ENCODE data around the gene ARRDC5. TPM values are rescaled to one million over a fixed set of nuclear protein-coding genes. Genes with fewer than 3 reads are reported as not detected.

The ARRDC5 gene
- polyA plus RNA-seq, 3 donors = 0.46 to 3.9 (median 1.0) TPM

- no peak overlapping the region for H2AFZ ChIP-seq (ENCODE audit: insufficient read depth, low read depth, low read length, poor library complexity, severe bottlenecking)
- no peaks in the 10 kb centered on the region for H3K27me3 ChIP-seq (ENCODE audit: control insufficient read depth in 2 of 2, insufficient read depth in 2 of 2, low read length in 2 of 2)
- intact Hi-C loops (cut with micrococcal nuclease) = loop anchor here (5.0 kb wide), 2 partner anchors 39 to 44 kb away; no protein-coding TSS in a partner anchor
- Mint-ChIP-seq H3K27ac (peak overlapping the region in 5 of 7 donors; percentile 30 to 94 (median 69)), H3K27me3 (ENCODE audit: low read depth in 3 of 3) (no peaks in the 10 kb centered on the region), H3K4me3 (no peak overlapping the region), H3K36me3 (peaks cover 52 to 88% of the 10 kb centered on the region in 2 donors), H3K9me3 (peaks cover 0 to 3% (median 0%) of the 10 kb centered on the region in 7 donors), H3K4me1 (peaks cover 2% of the 10 kb centered on the region)
- H3K9ac ChIP-seq (ENCODE audit: insufficient read depth, low read length, poor library complexity, severe bottlenecking) = no peak overlapping the region
- no peaks in the 10 kb centered on the region for H3K4me1 ChIP-seq (ENCODE audit: control insufficient read depth in 1 of 2, insufficient read depth in 2 of 2, low read length in 2 of 2)
- TF ChIP-seq, protein P1, sequence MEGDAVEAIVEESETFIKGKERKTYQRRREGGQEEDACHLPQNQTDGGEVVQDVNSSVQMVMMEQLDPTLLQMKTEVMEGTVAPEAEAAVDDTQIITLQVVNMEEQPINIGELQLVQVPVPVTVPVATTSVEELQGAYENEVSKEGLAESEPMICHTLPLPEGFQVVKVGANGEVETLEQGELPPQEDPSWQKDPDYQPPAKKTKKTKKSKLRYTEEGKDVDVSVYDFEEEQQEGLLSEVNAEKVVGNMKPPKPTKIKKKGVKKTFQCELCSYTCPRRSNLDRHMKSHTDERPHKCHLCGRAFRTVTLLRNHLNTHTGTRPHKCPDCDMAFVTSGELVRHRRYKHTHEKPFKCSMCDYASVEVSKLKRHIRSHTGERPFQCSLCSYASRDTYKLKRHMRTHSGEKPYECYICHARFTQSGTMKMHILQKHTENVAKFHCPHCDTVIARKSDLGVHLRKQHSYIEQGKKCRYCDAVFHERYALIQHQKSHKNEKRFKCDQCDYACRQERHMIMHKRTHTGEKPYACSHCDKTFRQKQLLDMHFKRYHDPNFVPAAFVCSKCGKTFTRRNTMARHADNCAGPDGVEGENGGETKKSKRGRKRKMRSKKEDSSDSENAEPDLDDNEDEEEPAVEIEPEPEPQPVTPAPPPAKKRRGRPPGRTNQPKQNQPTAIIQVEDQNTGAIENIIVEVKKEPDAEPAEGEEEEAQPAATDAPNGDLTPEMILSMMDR (IDR thresholded peaks at IDR 0.05) = peak; percentile 86
- H3K27ac ChIP-seq (ENCODE audit: low read depth in 1 of 2, low read length in 2 of 2) = no peak overlapping the region
- no peaks in the 10 kb centered on the region for H3K9me3 ChIP-seq (replicated peaks in 1 of 2; ENCODE audit: control insufficient read depth in 1 of 2, insufficient read depth in 1 of 2, low read length in 2 of 2)
- peaks cover 12% of the 10 kb centered on the region for H4K20me1 ChIP-seq (ENCODE audit: insufficient read depth, low read length)
- H3K79me2 ChIP-seq (ENCODE audit: insufficient read depth, low read length) = no peaks in the 10 kb centered on the region
- H3K4me2 ChIP-seq (replicated peaks; ENCODE audit: extremely low read depth, low read length, poor library complexity, severe bottlenecking) = no peak overlapping the region
- H3K4me3 ChIP-seq (replicated peaks in 1 of 3; ENCODE audit: low read depth in 2 of 3, low read length in 3 of 3) = no peak overlapping the region
- peaks cover 66 to 76% of the 10 kb centered on the region in 2 donors for H3K36me3 ChIP-seq (replicated peaks in 1 of 2; ENCODE audit: control insufficient read depth in 1 of 2, insufficient read depth in 2 of 2, low read length in 2 of 2)
- peak; percentile 48 to 70 (median 49) for DNase-seq
- WGBS (ENCODE audit: insufficient coverage) = 86% methylated on average over 42 of the region's 42 CpGs
Measured at GRCh38 chr19:4851551-4852290, 51.0 kb downstream of the ARRDC5 start.

DNA sequence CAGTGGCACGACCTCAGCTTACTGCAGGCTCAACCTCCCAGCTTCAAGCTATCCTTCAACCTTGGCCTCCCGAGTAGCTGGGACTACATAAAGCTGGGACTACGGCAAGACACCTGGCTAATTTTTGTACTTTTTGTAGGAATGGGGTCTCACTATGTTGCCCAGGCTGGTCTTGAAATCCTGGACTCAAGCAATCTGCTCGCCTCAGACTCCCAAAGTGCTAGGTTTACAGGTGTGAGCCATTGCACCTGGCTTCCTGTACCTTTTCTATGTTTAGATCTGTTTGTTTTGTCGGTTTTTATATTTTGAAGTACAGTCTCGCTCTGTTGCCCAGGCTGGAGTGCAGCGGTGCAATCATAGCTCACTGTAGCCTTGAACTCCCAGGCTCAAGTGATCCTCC is 53.7 kb downstream of the ARRDC5 start:
- Mint-ChIP-seq H3K27me3 (ENCODE audit: low read depth in 3 of 3) (no peaks in the 10 kb centered on the region), H3K27ac (peak overlapping the region in 3 of 7 donors; percentile 6 to 45 (median 43)), H3K4me3 (no peak overlapping the region), H3K36me3 (peaks cover 53 to 88% of the 10 kb centered on the region in 2 donors), H3K4me1 (peaks cover 2% of the 10 kb centered on the region), H3K9me3 (peaks cover 0 to 1% (median 0%) of the 10 kb centered on the region in 7 donors)
- Histone ChIP-seq H3K36me3 (replicated peaks in 1 of 2; ENCODE audit: control insufficient read depth in 1 of 2, insufficient read depth in 2 of 2, low read length in 2 of 2) (peaks cover 68 to 75% of the 10 kb centered on the region in 2 donors), H3K9me3 (replicated peaks in 1 of 2; ENCODE audit: control insufficient read depth in 1 of 2, insufficient read depth in 1 of 2, low read length in 2 of 2) (no peaks in the 10 kb centered on the region), H3K4me2 (replicated peaks; ENCODE audit: extremely low read depth, low read length, poor library complexity, severe bottlenecking) (no peak overlapping the region), H3K9ac (ENCODE audit: insufficient read depth, low read length, poor library complexity, severe bottlenecking) (no peak overlapping the region), H3K27ac (ENCODE audit: low read depth in 1 of 2, low read length in 2 of 2) (no peak overlapping the region), H3K79me2 (ENCODE audit: insufficient read depth, low read length) (no peaks in the 10 kb centered on the region), H3K4me1 (ENCODE audit: control insufficient read depth in 1 of 2, insufficient read depth in 2 of 2, low read length in 2 of 2) (no peaks in the 10 kb centered on the region), H3K4me3 (replicated peaks in 1 of 3; ENCODE audit: low read depth in 2 of 3, low read length in 3 of 3) (no peak overlapping the region), H4K20me1 (ENCODE audit: insufficient read depth, low read length) (peaks cover 12% of the 10 kb centered on the region), H3K27me3 (ENCODE audit: control insufficient read depth in 2 of 2, insufficient read depth in 2 of 2, low read length in 2 of 2) (no peaks in the 10 kb centered on the region), H2AFZ (ENCODE audit: insufficient read depth, low read depth, low read length, poor library complexity, severe bottlenecking) (no peak overlapping the region)
- WGBS (ENCODE audit: insufficient coverage) = 94% methylated on average over 6 of the region's 7 CpGs
- DNase-seq = no peak
- TF ChIP-seq, protein P1 (IDR thresholded peaks at IDR 0.05) = no peak
- intact Hi-C loops (cut with micrococcal nuclease) = no loop called here
